IPS DF 6.9 (cell line): ENCODE data around the gene PLPP4.

Experiments used
- DNase-seq: peaks from one replicate; pipeline ENCODE4 v3.0.0-alpha.2; 2013; ENCODE audit warnings: low read depth, low spot score
- H3K27ac ChIP-seq: one replicate; pipeline ENCODE4 v1.5.1; 2013; ENCODE audit warnings: low read length, control low read depth
- H3K27me3 ChIP-seq: 2 replicates; pipeline ENCODE4 v1.6.1; 2013; ENCODE audit warnings: mild to moderate bottlenecking, low read length; ENCODE audit not compliant: control insufficient read depth, insufficient read depth
- H3K36me3 ChIP-seq: 2 replicates; pipeline ENCODE4 v1.6.1; 2013; ENCODE audit warnings: low read length; ENCODE audit not compliant: control insufficient read depth, insufficient read depth
- H3K4me1 ChIP-seq: 2 replicates; pipeline ENCODE4 v1.6.1; 2013; ENCODE audit warnings: low read length; ENCODE audit not compliant: control insufficient read depth, insufficient read depth
- H3K4me3 ChIP-seq: 2 replicates; pipeline ENCODE4 v1.5.1; 2013; ENCODE audit warnings: mild to moderate bottlenecking, low read length
- H3K9me3 ChIP-seq: 2 replicates; pipeline ENCODE4 v1.6.1; 2013; ENCODE audit warnings: low read length, inconsistent platforms; ENCODE audit not compliant: control insufficient read depth, insufficient read depth
- WGBS: extraction: QIAGEN DNeasy Blood & Tissue Kit; methylation state at CpG from one replicate; pipeline ENCODE4 v1.1.7; 2013; ENCODE audit warnings: mixed read lengths, missing lambda C conversion rate; ENCODE audit not compliant: insufficient read length, insufficient coverage; 5-methylcytosine and 5-hydroxymethylcytosine counted together

The PLPP4 gene

GRCh38 chr10:120455606-120456005 is 1.4 kb upstream of the PLPP4 start:
- H3K4me3 ChIP-seq, result no peak overlapping the region
- DNase-seq, result no peak
- no CpG with 5 or more reads among the region's 3 CpGs for WGBS
- H3K27ac ChIP-seq, result no peak overlapping the region
- H3K9me3 ChIP-seq, result no peaks in the 10 kb centered on the region
- H3K27me3 ChIP-seq, result peaks cover 24% of the 10 kb centered on the region
- H3K4me1 ChIP-seq, result peaks cover 2% of the 10 kb centered on the region; the same call in 1 of the 2 replicates
- H3K36me3 ChIP-seq, result no peaks in the 10 kb centered on the region

- Histone ChIP-seq H3K4me1 (peaks cover 2% of the 10 kb centered on the region; the same call in 1 of the 2 replicates), H3K27ac (no peak overlapping the region), H3K9me3 (no peaks in the 10 kb centered on the region), H3K36me3 (no peaks in the 10 kb centered on the region), H3K27me3 (peaks cover 24% of the 10 kb centered on the region), H3K4me3 (peak overlapping the region; percentile 25; the same call in 1 of the 2 replicates)
- DNase-seq, result no peak
- WGBS, result no CpG with 5 or more reads among the region's 16 CpGs
Observed at GRCh38 chr10:120456143-120456625, 843 bp upstream of the PLPP4 start.

- DNase-seq, result no peak
- no peak overlapping the region for H3K27ac ChIP-seq
- H3K27me3 ChIP-seq, result peaks cover 24% of the 10 kb centered on the region
- H3K36me3 ChIP-seq, result no peaks in the 10 kb centered on the region
- no CpG with 5 or more reads among the region's 52 CpGs for WGBS
- H3K4me1 ChIP-seq, result peaks cover 2% of the 10 kb centered on the region; the same call in 1 of the 2 replicates
- no peaks in the 10 kb centered on the region for H3K9me3 ChIP-seq
- H3K4me3 ChIP-seq, result peak overlapping the region; percentile 25; the same call in 1 of the 2 replicates
Observed at GRCh38 chr10:120457431-120458172, 575 bp downstream of the PLPP4 start.

GRCh38 chr10:120458432-120458831 is 1.4 kb downstream of the PLPP4 start:
- Histone ChIP-seq H3K27me3 (peaks cover 24% of the 10 kb centered on the region), H3K4me3 (no peak overlapping the region), H3K36me3 (no peaks in the 10 kb centered on the region), H3K4me1 (peaks cover 2% of the 10 kb centered on the region; the same call in 1 of the 2 replicates), H3K27ac (no peak overlapping the region), H3K9me3 (no peaks in the 10 kb centered on the region)
- WGBS, result no CpG with 5 or more reads among the region's 4 CpGs
- no peak for DNase-seq

GRCh38 chr10:120459185-120459584 is 2.2 kb downstream of the PLPP4 start:
- peaks cover 24% of the 10 kb centered on the region for H3K27me3 ChIP-seq
- no CpG with 5 or more reads among the region's 5 CpGs for WGBS

GRCh38 chr10:120460186-120460585 is 3.2 kb downstream of the PLPP4 start:
- H3K4me3 ChIP-seq, result no peak overlapping the region
- peaks cover 2% of the 10 kb centered on the region; the same call in 1 of the 2 replicates for H3K4me1 ChIP-seq
- H3K9me3 ChIP-seq, result no peaks in the 10 kb centered on the region
- H3K27me3 ChIP-seq, result peaks cover 24% of the 10 kb centered on the region
- no peak overlapping the region for H3K27ac ChIP-seq
- H3K36me3 ChIP-seq, result no peaks in the 10 kb centered on the region
- no CpG with 5 or more reads among the region's 1 CpG for WGBS
- no peak for DNase-seq

More at GRCh38 chr10:120459185-120459584, 2.2 kb downstream of the PLPP4 start:
- no peak overlapping the region for H3K27ac ChIP-seq
- H3K4me3 ChIP-seq, result no peak overlapping the region
- no peak for DNase-seq
- H3K36me3 ChIP-seq, result no peaks in the 10 kb centered on the region
- no peaks in the 10 kb centered on the region for H3K9me3 ChIP-seq
- peaks cover 2% of the 10 kb centered on the region; the same call in 1 of the 2 replicates for H3K4me1 ChIP-seq

GRCh38 chr10:120460776-120461175 is 3.7 kb downstream of the PLPP4 start:
- no peak for DNase-seq
- Histone ChIP-seq H3K4me3 (no peak overlapping the region), H3K9me3 (no peaks in the 10 kb centered on the region)

GRCh38 chr10:120462018-120462682 is 5.1 kb downstream of the PLPP4 start:
- no CpG with 5 or more reads among the region's 8 CpGs for WGBS
- H3K36me3 ChIP-seq, result no peaks in the 10 kb centered on the region
- DNase-seq, result no peak
- no peak overlapping the region for H3K27ac ChIP-seq
- peaks cover 18% of the 10 kb centered on the region for H3K27me3 ChIP-seq
- no peak overlapping the region for H3K4me3 ChIP-seq
- no peaks in the 10 kb centered on the region for H3K9me3 ChIP-seq
- H3K4me1 ChIP-seq, result no peaks in the 10 kb centered on the region

More at GRCh38 chr10:120460776-120461175, 3.7 kb downstream of the PLPP4 start:
- Histone ChIP-seq H3K27ac (no peak overlapping the region), H3K36me3 (no peaks in the 10 kb centered on the region), H3K4me1 (peaks cover 2% of the 10 kb centered on the region; the same call in 1 of the 2 replicates), H3K27me3 (peaks cover 24% of the 10 kb centered on the region)

- WGBS, result no CpG with 5 or more reads among the region's 2 CpGs
- Histone ChIP-seq H3K4me1 (no peaks in the 10 kb centered on the region), H3K27me3 (no peaks in the 10 kb centered on the region), H3K9me3 (no peaks in the 10 kb centered on the region), H3K27ac (no peak overlapping the region), H3K36me3 (no peaks in the 10 kb centered on the region), H3K4me3 (no peak overlapping the region)
- no peak for DNase-seq
Observed at GRCh38 chr10:120465138-120465537, 8.1 kb downstream of the PLPP4 start.

- WGBS, result no CpG with 5 or more reads among the region's 2 CpGs
Observed at GRCh38 chr10:120466006-120466405, 9.0 kb downstream of the PLPP4 start.

More at GRCh38 chr10:120466006-120466405, 9.0 kb downstream of the PLPP4 start:
- Histone ChIP-seq H3K27me3 (no peaks in the 10 kb centered on the region), H3K9me3 (no peaks in the 10 kb centered on the region), H3K4me3 (no peak overlapping the region), H3K36me3 (no peaks in the 10 kb centered on the region), H3K27ac (no peak overlapping the region), H3K4me1 (no peaks in the 10 kb centered on the region)
- DNase-seq, result no peak
